ENCODE data around the gene ATP11A.

- TF ChIP-seq, protein P1, sequence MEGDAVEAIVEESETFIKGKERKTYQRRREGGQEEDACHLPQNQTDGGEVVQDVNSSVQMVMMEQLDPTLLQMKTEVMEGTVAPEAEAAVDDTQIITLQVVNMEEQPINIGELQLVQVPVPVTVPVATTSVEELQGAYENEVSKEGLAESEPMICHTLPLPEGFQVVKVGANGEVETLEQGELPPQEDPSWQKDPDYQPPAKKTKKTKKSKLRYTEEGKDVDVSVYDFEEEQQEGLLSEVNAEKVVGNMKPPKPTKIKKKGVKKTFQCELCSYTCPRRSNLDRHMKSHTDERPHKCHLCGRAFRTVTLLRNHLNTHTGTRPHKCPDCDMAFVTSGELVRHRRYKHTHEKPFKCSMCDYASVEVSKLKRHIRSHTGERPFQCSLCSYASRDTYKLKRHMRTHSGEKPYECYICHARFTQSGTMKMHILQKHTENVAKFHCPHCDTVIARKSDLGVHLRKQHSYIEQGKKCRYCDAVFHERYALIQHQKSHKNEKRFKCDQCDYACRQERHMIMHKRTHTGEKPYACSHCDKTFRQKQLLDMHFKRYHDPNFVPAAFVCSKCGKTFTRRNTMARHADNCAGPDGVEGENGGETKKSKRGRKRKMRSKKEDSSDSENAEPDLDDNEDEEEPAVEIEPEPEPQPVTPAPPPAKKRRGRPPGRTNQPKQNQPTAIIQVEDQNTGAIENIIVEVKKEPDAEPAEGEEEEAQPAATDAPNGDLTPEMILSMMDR (IDR thresholded peaks at IDR 0.05; ENCODE audit: low read depth, low read length), result no peak
- TF ChIP-seq EZH2phosphoT487 (IDR thresholded peaks at IDR 0.05; ENCODE audit: low read depth), result no peak
Observed at GRCh38 chr13:112697756-112698655, 8.2 kb downstream of the ATP11A start.
